ENCODE results near the gene CUL1. TPM values are rescaled to one million over a fixed set of nuclear protein-coding genes. Genes with fewer than 3 reads are reported as not detected.

CUL1 gene
- total and polyA plus RNA-seq, 5 donors: 36.1 to 52.8 (median 52.4) TPM

DNA sequence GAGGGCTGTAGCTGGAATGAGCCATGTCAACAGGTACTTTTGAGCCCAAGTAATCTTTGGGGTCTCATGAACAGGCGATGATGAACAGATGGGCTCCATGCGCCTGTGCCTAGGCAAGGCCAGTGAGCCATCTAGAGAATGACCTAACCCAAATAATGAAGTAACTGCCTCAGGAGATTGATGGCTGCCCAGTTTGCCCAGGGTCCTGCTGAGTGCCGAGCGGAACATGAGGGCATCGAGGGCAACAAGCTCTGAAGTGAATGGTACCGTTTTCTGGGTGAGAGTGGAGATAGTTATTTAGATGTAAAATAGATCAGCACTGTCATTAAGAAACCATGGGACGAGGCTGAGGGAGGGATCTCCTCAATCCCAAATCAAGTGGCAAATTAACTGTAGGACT lies 107.5 kb downstream of the CUL1 start:
- H3K4me3 ChIP-seq (ENCODE audit: low read length): no peak overlapping the region
- H3K9me3 ChIP-seq (ENCODE audit: control insufficient read depth, low read length): no peaks in the 10 kb centered on the region
- no peak overlapping the region for H3K27ac ChIP-seq (ENCODE audit: low read length)
- intact Hi-C loops (cut with DNase I): no loop called here
- H3K4me1 ChIP-seq (ENCODE audit: control insufficient read depth, insufficient read depth, low read length): no peaks in the 10 kb centered on the region
- no peak for ATAC-seq
- H3K27me3 ChIP-seq (ENCODE audit: control insufficient read depth, insufficient read depth): no peaks in the 10 kb centered on the region
- no peak for DNase-seq
- WGBS: 94% methylated on average over 7 of the region's 7 CpGs

DNA sequence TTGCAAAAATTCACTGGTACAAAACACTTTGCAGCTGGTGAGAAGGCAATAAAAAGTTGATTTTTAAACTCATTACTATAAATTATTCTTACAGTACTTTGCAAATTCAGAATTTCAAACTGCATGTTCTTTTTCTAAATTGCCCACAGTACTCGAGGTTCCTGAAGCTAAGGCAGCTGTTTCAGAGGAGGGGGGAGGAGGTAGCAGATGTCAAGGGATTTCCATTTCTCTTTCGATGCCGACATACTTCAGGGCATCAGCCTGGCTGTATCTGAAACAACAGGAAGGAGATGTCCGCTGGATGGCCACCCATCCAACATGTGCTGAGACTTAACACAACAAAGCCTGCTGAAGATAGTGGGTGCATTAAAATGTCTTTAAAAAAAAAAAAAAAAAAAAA lies 108.7 kb downstream of the CUL1 start:
- H3K27ac ChIP-seq (ENCODE audit: low read length): no peak overlapping the region
- 60% methylated on average over 4 of the region's 4 CpGs for WGBS
- no peak overlapping the region for H3K4me3 ChIP-seq (ENCODE audit: low read length)
- H3K4me1 ChIP-seq (ENCODE audit: control insufficient read depth, insufficient read depth, low read length): no peaks in the 10 kb centered on the region
- ATAC-seq (no peak), DNase-seq (no peak)
- no peaks in the 10 kb centered on the region for H3K27me3 ChIP-seq (ENCODE audit: control insufficient read depth, insufficient read depth)
- intact Hi-C loops (cut with DNase I): no loop called here
- H3K9me3 ChIP-seq (ENCODE audit: control insufficient read depth, low read length): no peaks in the 10 kb centered on the region

DNA sequence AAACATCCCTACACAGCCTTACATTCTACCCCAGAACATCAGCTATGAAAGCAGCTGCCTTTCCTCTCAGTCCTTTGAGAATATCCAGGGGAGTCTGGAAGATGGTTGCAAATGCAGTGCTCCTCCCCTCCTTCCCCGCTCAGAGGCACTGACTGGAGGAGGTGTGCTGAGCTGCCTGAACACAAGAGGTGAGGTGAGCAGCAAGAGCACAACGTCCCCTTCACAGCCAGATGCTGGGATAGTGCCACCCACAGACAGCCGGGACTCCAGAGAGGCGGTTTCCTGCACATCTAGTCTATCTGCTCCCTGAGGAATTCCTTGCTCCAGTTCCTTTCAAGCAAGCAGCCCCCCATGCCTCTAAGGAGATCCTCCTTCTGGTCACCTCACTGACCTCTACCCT lies 111.2 kb downstream of the CUL1 start:
- H3K9me3 ChIP-seq (ENCODE audit: control insufficient read depth, low read length): no peaks in the 10 kb centered on the region
- H3K4me3 ChIP-seq (ENCODE audit: low read length): no peak overlapping the region
- intact Hi-C loops (cut with DNase I): no loop called here
- WGBS: 58% methylated on average over 4 of the region's 4 CpGs
- DNase-seq (peak in 1 of 3 donors; percentile 16), ATAC-seq (no peak)
- no peaks in the 10 kb centered on the region for H3K27me3 ChIP-seq (ENCODE audit: control insufficient read depth, insufficient read depth)
- no peaks in the 10 kb centered on the region for H3K4me1 ChIP-seq (ENCODE audit: control insufficient read depth, insufficient read depth, low read length)
- no peak overlapping the region for H3K27ac ChIP-seq (ENCODE audit: low read length)

DNA sequence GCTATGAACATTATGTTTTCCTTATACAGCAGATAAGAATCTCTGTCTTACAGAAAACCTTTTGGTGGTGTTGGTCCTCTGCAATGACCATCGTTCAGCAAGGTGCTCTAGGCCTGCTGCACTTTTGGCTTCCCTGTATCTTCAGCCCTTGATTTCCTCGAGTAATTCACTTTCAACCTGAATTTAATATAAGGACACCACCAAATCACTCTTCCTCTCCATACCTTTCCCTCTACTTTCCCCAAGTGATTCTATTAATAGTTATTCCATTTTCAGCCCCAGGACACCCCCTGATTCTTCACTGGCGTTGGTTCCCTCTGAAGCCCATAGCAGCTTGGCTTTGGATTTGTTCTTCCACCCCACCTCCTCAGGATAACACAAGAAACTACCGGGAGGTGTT lies 113.2 kb downstream of the CUL1 start:
- H3K4me3 ChIP-seq (ENCODE audit: low read length): no peak overlapping the region
- intact Hi-C loops (cut with DNase I): no loop called here
- H3K27me3 ChIP-seq (ENCODE audit: control insufficient read depth, insufficient read depth): no peaks in the 10 kb centered on the region
- no peaks in the 10 kb centered on the region for H3K9me3 ChIP-seq (ENCODE audit: control insufficient read depth, low read length)
- H3K27ac ChIP-seq (ENCODE audit: low read length): no peak overlapping the region
- 74% methylated on average over 4 of the region's 4 CpGs for WGBS
- no peaks in the 10 kb centered on the region for H3K4me1 ChIP-seq (ENCODE audit: control insufficient read depth, insufficient read depth, low read length)
- no peak for ATAC-seq
- no peak for DNase-seq

DNA sequence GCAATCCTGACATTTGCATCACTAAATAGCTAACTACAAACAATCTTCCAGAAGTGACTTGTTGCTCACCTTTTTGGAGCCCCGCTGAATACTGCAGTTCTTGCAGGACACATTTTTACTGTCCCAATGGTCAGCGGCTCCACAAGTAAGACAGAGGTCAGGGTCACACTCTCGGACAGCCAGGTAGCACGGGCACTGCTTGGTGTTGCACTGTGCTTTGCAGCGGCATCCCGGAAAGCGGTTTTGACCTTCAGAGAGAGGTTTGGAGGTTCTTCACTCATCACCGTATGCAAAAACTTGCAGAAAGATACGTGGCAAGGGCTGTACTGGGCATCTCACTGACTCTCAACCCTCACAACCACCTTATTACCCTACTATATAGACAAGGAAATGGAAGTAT lies 115.2 kb downstream of the CUL1 start:
- H3K9me3 ChIP-seq (ENCODE audit: control insufficient read depth, low read length): no peaks in the 10 kb centered on the region

DNA sequence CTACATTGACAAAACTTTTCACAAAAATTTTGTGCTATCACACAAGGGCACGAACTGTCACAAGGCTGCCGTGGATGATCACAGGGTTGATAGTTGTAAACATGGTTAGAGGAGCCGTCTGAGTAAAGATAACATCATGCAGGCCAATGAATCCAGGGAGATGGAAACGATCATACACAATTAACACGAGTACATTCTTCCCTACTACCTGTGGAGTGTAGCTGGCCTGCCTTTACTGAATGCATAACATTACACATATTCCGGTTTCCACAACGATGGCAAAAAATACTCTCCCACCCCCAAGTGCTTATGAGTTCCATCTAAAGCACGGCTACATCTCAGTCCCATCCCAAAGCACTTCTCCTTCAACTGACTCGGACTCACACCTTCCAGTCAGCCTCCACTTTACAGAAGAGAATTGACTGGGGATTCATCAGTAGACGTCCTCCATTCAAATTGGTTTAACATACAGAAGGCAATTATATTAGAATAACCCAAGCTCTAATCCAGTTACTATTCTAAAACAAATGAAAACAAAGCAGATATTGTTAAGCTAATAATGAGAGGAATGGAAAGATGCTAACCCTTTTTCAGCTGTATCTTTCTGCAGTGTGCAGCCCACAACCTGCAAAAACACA lies 116.3 kb downstream of the CUL1 start:
- no peaks in the 10 kb centered on the region for H3K4me1 ChIP-seq (ENCODE audit: control insufficient read depth, insufficient read depth, low read length)
- H3K27ac ChIP-seq (ENCODE audit: low read length): no peak overlapping the region
- no peaks in the 10 kb centered on the region for H3K27me3 ChIP-seq (ENCODE audit: control insufficient read depth, insufficient read depth)
- H3K4me3 ChIP-seq (ENCODE audit: low read length): no peak overlapping the region
- no peaks in the 10 kb centered on the region for H3K9me3 ChIP-seq (ENCODE audit: control insufficient read depth, low read length)
- intact Hi-C loops (cut with DNase I): no loop called here
- ATAC-seq: no peak
- WGBS: 83% methylated on average over 10 of the region's 10 CpGs
- DNase-seq: no peak

More for the DNA sequence above, 115.2 kb downstream of the CUL1 start:
- 93% methylated on average over 9 of the region's 9 CpGs for WGBS
- Histone ChIP-seq H3K27me3 (ENCODE audit: control insufficient read depth, insufficient read depth) (no peaks in the 10 kb centered on the region), H3K4me1 (ENCODE audit: control insufficient read depth, insufficient read depth, low read length) (no peaks in the 10 kb centered on the region), H3K4me3 (ENCODE audit: low read length) (no peak overlapping the region), H3K27ac (ENCODE audit: low read length) (no peak overlapping the region)
- intact Hi-C loops (cut with DNase I): no loop called here
- DNase-seq (no peak), ATAC-seq (no peak)

DNA sequence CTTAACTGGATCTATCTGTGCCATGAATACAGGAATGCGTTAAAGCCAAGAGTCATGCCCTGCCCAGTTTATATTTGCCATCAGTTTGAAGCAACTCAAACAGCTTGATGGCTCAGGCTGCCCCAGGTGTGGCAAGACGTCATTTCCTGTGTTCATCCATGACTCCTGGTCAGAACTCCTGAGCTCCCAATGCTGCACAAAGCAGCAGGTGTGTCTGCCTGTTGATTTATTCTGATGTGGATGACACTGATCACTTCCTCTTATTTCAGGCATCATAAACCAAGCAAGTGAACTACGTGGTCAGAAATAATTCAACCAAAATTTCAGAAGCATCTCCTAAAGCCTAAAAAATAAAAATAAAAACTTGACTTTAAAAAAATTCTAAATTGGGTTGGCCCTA lies 116.9 kb downstream of the CUL1 start:
- intact Hi-C loops (cut with DNase I): no loop called here

DNA sequence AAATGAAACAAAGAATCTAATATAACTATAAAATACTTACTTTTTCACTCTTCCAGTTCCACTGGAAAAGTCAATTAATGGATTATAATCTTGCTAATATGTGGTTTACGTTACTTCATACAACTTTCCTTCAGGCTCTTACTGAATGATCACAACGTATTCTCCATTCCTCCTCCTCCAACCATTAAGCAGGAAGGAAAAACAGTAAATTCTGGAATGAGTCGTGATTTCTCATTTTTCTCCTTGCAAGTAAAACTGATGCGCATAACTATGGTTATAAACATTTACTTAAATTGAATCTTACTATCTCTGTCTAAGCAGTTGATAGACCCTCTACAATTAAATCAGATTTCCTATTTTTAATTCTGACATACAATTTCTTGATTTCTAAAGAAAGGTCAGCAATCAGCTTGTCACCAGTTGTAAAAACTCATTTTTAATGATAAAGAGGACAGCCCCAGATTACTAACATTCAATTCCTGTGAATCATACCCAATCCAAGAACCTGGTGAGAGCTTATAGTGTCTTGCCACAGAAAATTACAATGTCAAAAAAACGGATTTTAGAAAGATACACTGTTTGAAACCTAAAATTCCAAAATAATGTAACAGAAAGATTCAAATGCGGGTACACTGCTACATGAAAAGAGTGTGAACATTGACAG lies 121.1 kb downstream of the CUL1 start:
- Histone ChIP-seq H3K9me3 (ENCODE audit: control insufficient read depth, low read length) (no peaks in the 10 kb centered on the region), H3K27ac (ENCODE audit: low read length) (no peak overlapping the region), H3K4me1 (ENCODE audit: control insufficient read depth, insufficient read depth, low read length) (no peaks in the 10 kb centered on the region), H3K27me3 (ENCODE audit: control insufficient read depth, insufficient read depth) (no peaks in the 10 kb centered on the region), H3K4me3 (ENCODE audit: low read length) (no peak overlapping the region)
- WGBS: 83% methylated on average over 6 of the region's 6 CpGs
- intact Hi-C loops (cut with DNase I): no loop called here
- DNase-seq (no peak), ATAC-seq (no peak)

More for the DNA sequence above, 116.9 kb downstream of the CUL1 start:
- DNase-seq: no peak
- Histone ChIP-seq H3K27me3 (ENCODE audit: control insufficient read depth, insufficient read depth) (no peaks in the 10 kb centered on the region), H3K4me3 (ENCODE audit: low read length) (no peak overlapping the region), H3K27ac (ENCODE audit: low read length) (no peak overlapping the region), H3K9me3 (ENCODE audit: control insufficient read depth, low read length) (no peaks in the 10 kb centered on the region), H3K4me1 (ENCODE audit: control insufficient read depth, insufficient read depth, low read length) (no peaks in the 10 kb centered on the region)
- WGBS: 90% methylated on average over 3 of the region's 3 CpGs
- no peak for ATAC-seq

DNA sequence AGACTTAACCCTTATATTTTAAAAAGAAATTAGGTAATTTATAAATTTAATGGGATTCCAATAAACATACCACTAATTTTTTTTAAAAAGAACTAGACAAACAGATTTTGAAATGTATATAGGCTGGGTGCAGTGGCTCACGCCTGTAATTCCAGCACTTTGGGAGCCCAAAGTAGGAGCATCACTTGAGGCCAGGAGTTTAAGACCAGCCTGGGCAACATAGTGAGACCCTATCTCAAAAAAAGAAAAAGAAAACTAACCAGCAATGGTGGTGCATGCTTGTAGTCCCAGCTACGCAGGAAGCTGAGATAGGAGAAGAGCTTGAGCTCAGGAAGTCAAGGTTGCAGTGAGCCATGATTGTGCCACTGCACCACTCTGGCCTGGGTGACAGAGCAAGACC lies 122.7 kb downstream of the CUL1 start:
- H3K27me3 ChIP-seq (ENCODE audit: control insufficient read depth, insufficient read depth): no peaks in the 10 kb centered on the region
- no peak overlapping the region for H3K27ac ChIP-seq (ENCODE audit: low read length)
- no peak for ATAC-seq
- no peaks in the 10 kb centered on the region for H3K4me1 ChIP-seq (ENCODE audit: control insufficient read depth, insufficient read depth, low read length)
- DNase-seq: no peak
- no peak overlapping the region for H3K4me3 ChIP-seq (ENCODE audit: low read length)
- H3K9me3 ChIP-seq (ENCODE audit: control insufficient read depth, low read length): no peaks in the 10 kb centered on the region
- 96% methylated on average over 2 of the region's 2 CpGs for WGBS
- intact Hi-C loops (cut with DNase I): no loop called here

DNA sequence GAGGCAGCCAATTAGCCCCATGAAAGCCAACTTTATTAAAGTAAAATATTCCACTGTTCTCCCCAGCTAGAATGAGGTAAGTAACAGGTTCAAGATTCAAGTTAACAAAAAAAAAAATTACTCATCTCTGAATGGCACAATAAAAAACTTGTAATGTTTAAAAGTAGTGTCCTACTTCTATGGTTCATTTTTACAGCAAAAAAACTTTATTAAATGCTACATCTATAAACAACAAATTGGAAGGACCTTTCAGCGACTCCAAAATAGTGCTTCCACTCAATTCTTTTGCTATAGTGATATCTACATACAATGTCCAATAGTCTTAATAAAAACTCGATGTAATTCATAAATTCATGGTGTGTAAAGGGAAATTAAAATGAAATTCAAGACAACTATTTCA lies 126.2 kb downstream of the CUL1 start:
- DNase-seq (no peak), ATAC-seq (no peak)
- H3K4me3 ChIP-seq (ENCODE audit: low read length): no peak overlapping the region

DNA sequence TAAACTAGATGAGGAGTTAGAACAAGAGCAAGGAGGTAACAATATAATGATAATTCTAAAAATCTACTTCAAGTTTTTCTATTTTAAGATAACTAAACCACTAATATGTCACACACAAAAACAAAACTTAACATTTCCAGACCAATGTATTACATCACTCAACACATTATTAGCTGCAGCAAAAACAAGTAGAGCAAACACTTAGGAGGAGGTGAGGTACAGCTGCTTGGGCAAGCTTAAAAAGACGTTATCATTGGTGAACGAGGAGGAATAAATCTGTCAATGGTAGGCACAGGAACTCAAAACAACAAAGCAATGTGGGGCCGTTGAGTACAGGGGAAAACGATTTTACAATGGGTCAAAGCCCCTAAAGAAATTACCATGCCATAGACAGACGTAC lies 126.6 kb downstream of the CUL1 start:
- intact Hi-C loops (cut with DNase I): no loop called here
- Histone ChIP-seq H3K27ac (ENCODE audit: low read length) (no peak overlapping the region), H3K4me3 (ENCODE audit: low read length) (no peak overlapping the region), H3K27me3 (ENCODE audit: control insufficient read depth, insufficient read depth) (no peaks in the 10 kb centered on the region), H3K4me1 (ENCODE audit: control insufficient read depth, insufficient read depth, low read length) (no peaks in the 10 kb centered on the region), H3K9me3 (ENCODE audit: control insufficient read depth, low read length) (no peaks in the 10 kb centered on the region)
- no peak for ATAC-seq
- 74% methylated on average over 5 of the region's 5 CpGs for WGBS
- no peak for DNase-seq

More for the DNA sequence above, 126.2 kb downstream of the CUL1 start:
- H3K4me1 ChIP-seq (ENCODE audit: control insufficient read depth, insufficient read depth, low read length): no peaks in the 10 kb centered on the region
- intact Hi-C loops (cut with DNase I): no loop called here
- no peak overlapping the region for H3K27ac ChIP-seq (ENCODE audit: low read length)
- H3K27me3 ChIP-seq (ENCODE audit: control insufficient read depth, insufficient read depth): no peaks in the 10 kb centered on the region
- H3K9me3 ChIP-seq (ENCODE audit: control insufficient read depth, low read length): no peaks in the 10 kb centered on the region
- WGBS: 98% methylated on average over 2 of the region's 2 CpGs
